H1 (cell line): ENCODE results near the gene HMGA1. TPM values are rescaled to one million over a fixed set of nuclear protein-coding genes. Genes with fewer than 3 reads are reported as not detected.

Source experiments
- CTCF ChIA-PET: fragments of 300-600 bp; sonication (Branson Sonifier 250); formaldehyde crosslinking; loops from one replicate; lab custom pipeline; 2021; ENCODE audit not compliant: partially characterized antibody; lab: Charles Lee
- POLR2A ChIA-PET: fragments of 300-600 bp; sonication (Branson Sonifier 250); formaldehyde crosslinking; loops from one replicate; lab custom pipeline; 2021; ENCODE audit warnings: inconsistent platforms; ENCODE audit not compliant: partially characterized antibody; lab: Charles Lee
- DNase-seq, 2 experiments: peaks; one replicate each; pipeline versions ENCODE4 v3.0.0 to v3.0.0-alpha.2; 2010 to 2022; ENCODE audit warnings: low spot score in 2 of 2, low read depth in 1 of 2, mixed read lengths in 1 of 2
- FAIRE-seq: peaks from 2 replicates; lab custom pipeline; 2011; peaks lifted over from hg19 to GRCh38; lab: Jason Lieb, UNC
- H2AFZ ChIP-seq: 2 replicates; pipeline ENCODE4 v1.8.1; 2012; ENCODE audit warnings: low read length, inconsistent platforms
- H2AK5ac ChIP-seq: 2 replicates; pipeline ENCODE4 v1.6.1; 2013; ENCODE audit warnings: low read depth, low read length
- H2BK120ac ChIP-seq: replicated peaks from 2 replicates; pipeline ENCODE3; 2013; ENCODE audit warnings: low read depth, low read length, inconsistent platforms
- H2BK12ac ChIP-seq: 2 replicates; pipeline ENCODE4 v1.6.1; 2013; ENCODE audit warnings: low read depth, low read length
- H2BK15ac ChIP-seq: 2 replicates; pipeline ENCODE4 v1.6.1; 2013; ENCODE audit warnings: low read length
- H2BK20ac ChIP-seq: 2 replicates; pipeline ENCODE4 v1.6.1; 2013; ENCODE audit warnings: low read length
- H2BK5ac ChIP-seq: 2 replicates; pipeline ENCODE4 v1.6.1; 2013; ENCODE audit warnings: low read depth, low read length
- H3K14ac ChIP-seq: 2 replicates; pipeline ENCODE4 v1.6.1; 2013; ENCODE audit warnings: inconsistent platforms; ENCODE audit not compliant: insufficient read length
- H3K18ac ChIP-seq: 2 replicates; pipeline ENCODE4 v1.6.1; 2013; ENCODE audit warnings: low read length; ENCODE audit errors: extremely low read depth
- H3K23ac ChIP-seq: 2 replicates; pipeline ENCODE4 v1.6.1; 2013; ENCODE audit warnings: inconsistent platforms; ENCODE audit not compliant: insufficient read length
- H3K23me2 ChIP-seq: 2 replicates; pipeline ENCODE4 v1.6.1; 2013; ENCODE audit warnings: low read depth, low read length
- H3K27ac ChIP-seq: 2 replicates; pipeline ENCODE4 v1.6.1; 2011; ENCODE audit warnings: low read depth, low read length, inconsistent platforms
- H3K27me3 ChIP-seq, 4 experiments: replicated peaks in 1 of 4; 1 replicate in 1 of 4; 2 replicates in 3 of 4; pipeline versions ENCODE4 v1.6.1 to v1.8.1; 2011 to 2013; ENCODE audit warnings: low read length in 3 of 4, mild to moderate bottlenecking in 3 of 4, inconsistent platforms in 2 of 4, mixed read lengths in 2 of 4, moderate library complexity in 1 of 4; ENCODE audit not compliant: control insufficient read depth in 3 of 4, insufficient read depth in 3 of 4; ENCODE audit errors: extremely low read depth in 1 of 4
- H3K36me3 ChIP-seq, 4 experiments: 2 replicates each; pipeline versions ENCODE4 v1.6.1 to v1.8.1; 2011 to 2013; ENCODE audit warnings: mild to moderate bottlenecking in 4 of 4, low read length in 3 of 4, moderate library complexity in 2 of 4, control low read depth in 1 of 4, inconsistent platforms in 1 of 4; ENCODE audit not compliant: insufficient read depth in 4 of 4, control insufficient read depth in 2 of 4
- H3K4ac ChIP-seq: replicated peaks from 2 replicates; pipeline ENCODE3; 2013; ENCODE audit warnings: low read length, low read depth, mixed read lengths, inconsistent platforms; ENCODE audit not compliant: insufficient read length
- H3K4me1 ChIP-seq, 4 experiments: replicated peaks in 1 of 4; 1 replicate in 1 of 4; 2 replicates in 3 of 4; pipeline versions ENCODE4 v1.6.1 to v1.8.1; 2011 to 2013; ENCODE audit warnings: low read length in 3 of 4, inconsistent platforms in 2 of 4, mixed read lengths in 1 of 4; ENCODE audit not compliant: insufficient read depth in 4 of 4, control insufficient read depth in 3 of 4
- H3K4me2 ChIP-seq, 2 experiments: 2 replicates each; pipeline versions ENCODE4 v1.6.1 to v1.8.1; 2011 to 2013; ENCODE audit warnings: low read depth in 2 of 2, low read length in 2 of 2, control low read depth in 1 of 2, inconsistent platforms in 1 of 2, mild to moderate bottlenecking in 1 of 2; ENCODE audit not compliant: insufficient read depth in 1 of 2
- H3K4me3 ChIP-seq, 4 experiments: fragments of 200-600, 300-600 bp in 1 of 4; sonication (generic), shearing (Covaris generic), sonication (Bioruptor Twin) in 1 of 4; 2 replicates each; pipeline versions ENCODE4 v1.5.1 to v1.8.1; 2011 to 2016; ENCODE audit warnings: low read length in 4 of 4, low read depth in 3 of 4, control low read depth in 2 of 4, inconsistent platforms in 2 of 4, mild to moderate bottlenecking in 2 of 4, mixed read lengths in 1 of 4, moderate library complexity in 1 of 4; ENCODE audit not compliant: insufficient read depth in 2 of 4; ENCODE audit errors: extremely low read depth in 1 of 4
- H3K56ac ChIP-seq: replicated peaks from 2 replicates; pipeline ENCODE3; 2013; ENCODE audit warnings: low read depth, mild to moderate bottlenecking, mixed read lengths, low read length, inconsistent platforms; ENCODE audit not compliant: insufficient read length
- H3K79me1 ChIP-seq: 2 replicates; pipeline ENCODE4 v1.6.1; 2013; ENCODE audit warnings: low read depth, low read length, control low read depth
- H3K79me2 ChIP-seq, 2 experiments: 2 replicates each; pipeline versions ENCODE4 v1.6.1 to v1.8.1; 2012 to 2013; ENCODE audit warnings: low read length in 2 of 2, mild to moderate bottlenecking in 2 of 2, inconsistent platforms in 1 of 2; ENCODE audit not compliant: insufficient read depth in 2 of 2, control insufficient read depth in 1 of 2
- H3K9ac ChIP-seq, 4 experiments: replicated peaks in 1 of 4; 1 replicate in 1 of 4; 2 replicates in 3 of 4; pipeline versions ENCODE4 v1.6.1 to v1.8.1; 2011 to 2013; ENCODE audit warnings: low read depth in 3 of 4, low read length in 3 of 4, control low read depth in 2 of 4, mild to moderate bottlenecking in 2 of 4, moderate library complexity in 2 of 4, inconsistent platforms in 1 of 4; ENCODE audit errors: extremely low read depth in 1 of 4
- H3K9me3 ChIP-seq, 2 experiments: 2 replicates each; pipeline versions ENCODE4 v1.6.1 to v1.8.1; 2012 to 2013; ENCODE audit warnings: mild to moderate bottlenecking in 2 of 2, moderate library complexity in 2 of 2, control low read depth in 1 of 2, inconsistent platforms in 1 of 2, low read depth in 1 of 2, low read length in 1 of 2, mixed read lengths in 1 of 2; ENCODE audit not compliant: insufficient read depth in 2 of 2
- H4K20me1 ChIP-seq, 2 experiments: replicated peaks in 1 of 2; 2 replicates each; pipeline versions ENCODE3 to v1.8.1; 2011 to 2013; ENCODE audit warnings: inconsistent platforms in 2 of 2, low read length in 2 of 2, mild to moderate bottlenecking in 1 of 2; ENCODE audit not compliant: insufficient read depth in 2 of 2, control insufficient read depth in 1 of 2
- H4K5ac ChIP-seq: 2 replicates; pipeline ENCODE4 v1.6.1; 2013; ENCODE audit warnings: low read length, low read depth, mixed read lengths, inconsistent platforms; ENCODE audit not compliant: insufficient read length
- H4K8ac ChIP-seq: 2 replicates; pipeline ENCODE4 v1.8.0; 2013; ENCODE audit warnings: mild to moderate bottlenecking, moderate library complexity, low read length, inconsistent platforms; ENCODE audit not compliant: insufficient read depth; ENCODE audit errors: extremely low read depth
- H4K91ac ChIP-seq: replicated peaks from 2 replicates; pipeline ENCODE3; 2013; ENCODE audit warnings: low read length, mixed read lengths, inconsistent platforms; ENCODE audit not compliant: insufficient read length
- ASH2L ChIP-seq: fragments of 200-600, 300-600 bp; sonication (generic); IDR thresholded peaks from one replicate; pipeline ENCODE4 v1.7.1; 2017; ENCODE audit warnings: low read length
- ATF2 ChIP-seq: IDR thresholded peaks from 2 replicates; pipeline ENCODE4 v1.6.1; 2012; ENCODE audit warnings: low read length, inconsistent platforms
- CEBPB ChIP-seq: IDR thresholded peaks from 2 replicates; pipeline ENCODE4 v1.6.1; 2012; ENCODE audit warnings: low read depth, low read length
- CHD2 ChIP-seq: IDR thresholded peaks from 2 replicates; pipeline ENCODE4 v1.6.1; 2012; ENCODE audit warnings: low read length, improper control_type of control experiment
- EZH2 ChIP-seq: fragments of 200-600 bp; sonication (generic); IDR thresholded peaks from 2 replicates; pipeline ENCODE4 v1.7.1; 2012; ENCODE audit warnings: low read depth, mild to moderate bottlenecking, moderate library complexity, low read length, inconsistent platforms; ENCODE audit not compliant: severe bottlenecking
- HDAC2 ChIP-seq, 2 experiments: fragments of 300-600 bp in 1 of 2; sonication (generic) in 1 of 2; IDR thresholded peaks; 2 replicates each; pipeline ENCODE4 v1.6.1; 2011 to 2012; ENCODE audit warnings: low read depth in 2 of 2, low read length in 2 of 2, mild to moderate bottlenecking in 2 of 2, moderate library complexity in 2 of 2, borderline replicate concordance in 1 of 2, inconsistent platforms in 1 of 2
- HDAC6 ChIP-seq: IDR thresholded peaks from one replicate; pipeline ENCODE4 v1.7.1; 2012; ENCODE audit warnings: low read depth, mild to moderate bottlenecking, inconsistent platforms, low read length, moderate library complexity
- POLR2A ChIP-seq, 2 experiments: IDR thresholded peaks; 1 replicate in 1 of 2; 2 replicates in 1 of 2; pipeline ENCODE4 v1.6.1; 2011; ENCODE audit warnings: low read depth in 2 of 2, low read length in 2 of 2, mild to moderate bottlenecking in 2 of 2; ENCODE audit errors: control extremely low read depth in 1 of 2
- RAD21 ChIP-seq, 2 experiments: IDR thresholded peaks in 1 of 2; conservative IDR thresholded peaks in 1 of 2; 2 replicates each; pipeline ENCODE4 v1.6.1; 2011; ENCODE audit warnings: low read depth in 2 of 2, low read length in 2 of 2, improper control_type of control experiment in 1 of 2, inconsistent platforms in 1 of 2, mild to moderate bottlenecking in 1 of 2, moderate library complexity in 1 of 2
- SAP30 ChIP-seq: fragments of 300-600 bp; sonication (generic); IDR thresholded peaks from 2 replicates; pipeline ENCODE4 v1.7.1; 2012; ENCODE audit warnings: low read length, moderate library complexity, mild to moderate bottlenecking, inconsistent platforms; ENCODE audit not compliant: insufficient read depth, insufficient replicate concordance
- SP1 ChIP-seq: IDR thresholded peaks from 2 replicates; pipeline ENCODE4 v1.6.1; 2011; ENCODE audit warnings: low read depth, low read length
- YY1 ChIP-seq: IDR thresholded peaks from 2 replicates; pipeline ENCODE4 v1.6.1; 2011; ENCODE audit warnings: low read depth, mild to moderate bottlenecking, low read length
- WGBS, 2 experiments: shearing (Covaris generic) in 1 of 2; methylation state at CpG; one replicate each; pipeline versions ENCODE4 v1.1.6 to v1.1.7; 2013 to 2015; ENCODE audit warnings: low lambda C conversion rate in 2 of 2, mixed read lengths in 2 of 2, inconsistent platforms in 1 of 2, low coverage in 1 of 2, missing lambda C conversion rate in 1 of 2; ENCODE audit not compliant: insufficient replicate concordance in 2 of 2, insufficient coverage in 1 of 2, insufficient read length in 1 of 2; ENCODE audit errors: extremely low coverage in 1 of 2, missing lambda C conversion rate in 1 of 2; 5-methylcytosine and 5-hydroxymethylcytosine counted together
- polyA plus RNA-seq, 7 experiments: library from polyadenylated mRNA; depleted of rRNA in 3 of 7; stranded (reverse) in 5 of 7; unstranded in 2 of 7; fragments of >200 nt in 5 of 7; fragments of 200-250 nt in 2 of 7; gene quantifications; 1 replicate in 5 of 7; 2 replicates in 1 of 7; 4 replicates in 1 of 7; pipeline versions ENCODE4 v1.2.1 to v1.2.3, GENCODE V29; 2011 to 2013; ENCODE audit warnings: missing spikeins in 2 of 7, mixed read lengths in 2 of 7
- total RNA-seq: library from RNA; stranded (reverse); fragmentation: NEBNext Ultra II Directional; extraction: Animal tissue kit (Norgen Biotek cat#: 25700); gene quantifications from 2 replicates; pipeline ENCODE4 v1.2.1, GENCODE V29; 2021

HMGA1 gene
- total and polyA plus RNA-seq, 2 of the 8 experiments (the other 6 are each of a cell fraction or from before 2014, with no cell fraction given), result 1,557 to 2,636 TPM

GRCh38 chr6:34229877-34230276, 6.8 kb upstream of the HMGA1 start:
- H2BK5ac ChIP-seq, result no peak overlapping the region
- no peak overlapping the region for H4K91ac ChIP-seq
- H3K4me2 ChIP-seq, result no peak overlapping the region
- H3K79me2 ChIP-seq, result 0 out of 4 replicates have a peak, but pooled peaks cover 0 to 2% of the 10 kb centered on the region in 2 experiments
- H2BK20ac ChIP-seq, result 0 out of 2 replicates have a peak overlapping the region, but pooled peaks have one; percentile 32
- no peak overlapping the region for H3K4ac ChIP-seq
- ChIA-PET POLR2A (interaction anchor here (0.6 to 9.0 kb wide), 6 partner anchors 9 to 862 kb away, joined by 3 to 191 read pairs (median 4); partner anchors contain the start of gene SMIM29), CTCF (interaction anchor here (0.7 to 2.2 kb wide), 3 partner anchors 14 to 34 kb away, joined by 3 to 7 read pairs (median 6); no protein-coding TSS in a partner anchor)
- no peak overlapping the region for H3K27ac ChIP-seq
- peaks cover 5% of the 10 kb centered on the region for H3K23me2 ChIP-seq
- peaks cover 10 to 36% (median 31%) of the 10 kb centered on the region in 4 experiments for H3K4me1 ChIP-seq
- DNase-seq (no peak), FAIRE-seq (no peak)
- H4K20me1 ChIP-seq, result no peaks in the 10 kb centered on the region
- no peak overlapping the region for H2BK15ac ChIP-seq
- no peak overlapping the region for H3K23ac ChIP-seq
- H2AK5ac ChIP-seq, result no peak overlapping the region
- H3K18ac ChIP-seq, result no peak overlapping the region
- no peak overlapping the region for H3K9ac ChIP-seq
- WGBS, 2 experiments, result 94% methylated on average over 8 of the region's 8 CpGs; no CpG with 5 or more reads in 1 of the 2 experiments
- no peaks in the 10 kb centered on the region; the same call in 1 of the 2 replicates for H3K79me1 ChIP-seq
- no peak overlapping the region for H2AFZ ChIP-seq
- H3K14ac ChIP-seq, result no peak overlapping the region
- H3K56ac ChIP-seq, result no peak overlapping the region
- no peak overlapping the region for H2BK120ac ChIP-seq
- no peak overlapping the region for H3K4me3 ChIP-seq
- no peaks in the 10 kb centered on the region for H3K9me3 ChIP-seq
- no peak overlapping the region for H4K8ac ChIP-seq
- H3K27me3 ChIP-seq, result no peaks in the 10 kb centered on the region
- no peak overlapping the region for H4K5ac ChIP-seq
- no peak overlapping the region for H2BK12ac ChIP-seq
- H3K36me3 ChIP-seq, result no peaks in the 10 kb centered on the region
- no peak for TF ChIP-seq EZH2
- no peak for TF ChIP-seq RAD21 (IDR thresholded peaks at IDR 0.05 in 1 of 2, conservative IDR thresholded peaks at IDR 0.05 in 1 of 2; ENCODE audit: low read depth in 2 of 2, low read length in 2 of 2)
- TF ChIP-seq ATF2, result no peak
- no peak for TF ChIP-seq YY1
- TF ChIP-seq SAP30, result no peak
- no peak for TF ChIP-seq HDAC2 (IDR thresholded peaks at IDR 0.05; ENCODE audit: borderline replicate concordance in 1 of 2, low read depth in 2 of 2, low read length in 2 of 2)
- no peak for TF ChIP-seq POLR2A (IDR thresholded peaks at IDR 0.05; ENCODE audit: control extremely low read depth in 1 of 2, low read depth in 2 of 2, low read length in 2 of 2)
- no peak for TF ChIP-seq HDAC6
- TF ChIP-seq CEBPB, result no peak
- no peak for TF ChIP-seq CHD2
- TF ChIP-seq ASH2L, result no peak
- TF ChIP-seq SP1, result no peak
